Endodermal cell (in vitro differentiated cells): Measurements from ENCODE around the gene SMARCD1. TPM values are rescaled to one million over a fixed set of nuclear protein-coding genes. Genes with fewer than 3 reads are reported as not detected.

Experiments used
- DNase-seq: peaks from one replicate; pipeline ENCODE4 v3.0.0-alpha.2; 2017
- H3K27ac ChIP-seq: 2 replicates; pipeline ENCODE4 v1.5.1; 2013; ENCODE audit warnings: mild to moderate bottlenecking, low read depth, low read length, moderate library complexity
- H3K27me3 ChIP-seq: 2 replicates; pipeline ENCODE4 v1.6.1; 2013; ENCODE audit warnings: mild to moderate bottlenecking, low read length, moderate library complexity; ENCODE audit not compliant: insufficient read depth, control insufficient read depth, poor library complexity, severe bottlenecking
- H3K36me3 ChIP-seq: 2 replicates; pipeline ENCODE4 v1.7.0; 2013; ENCODE audit warnings: mild to moderate bottlenecking, low read length, moderate library complexity; ENCODE audit not compliant: control insufficient read depth, insufficient read depth
- H3K4me1 ChIP-seq: one replicate; pipeline ENCODE4 v1.7.0; 2013; ENCODE audit warnings: low read length; ENCODE audit not compliant: control insufficient read depth, insufficient read depth
- H3K4me3 ChIP-seq: 2 replicates; pipeline ENCODE4 v1.5.1; 2013; ENCODE audit warnings: mild to moderate bottlenecking, low read length, moderate library complexity
- H3K9ac ChIP-seq: 2 replicates; pipeline ENCODE4 v1.6.1; 2013; ENCODE audit warnings: mild to moderate bottlenecking, low read length, moderate library complexity; ENCODE audit not compliant: poor library complexity, severe bottlenecking; ENCODE audit errors: extremely low read depth
- H3K9me3 ChIP-seq: 2 replicates; pipeline ENCODE4 v1.6.1; 2013; ENCODE audit warnings: mild to moderate bottlenecking, low read length, moderate library complexity; ENCODE audit not compliant: control insufficient read depth
- H3K27ac Mint-ChIP-seq: 2 replicates; pipeline ENCODE4 v1.8.0; 2020; ENCODE audit warnings: mixed read lengths
- H3K27me3 Mint-ChIP-seq: 2 replicates; pipeline ENCODE4 v1.8.0; 2021; ENCODE audit warnings: mild to moderate bottlenecking, mixed read lengths; ENCODE audit not compliant: insufficient read depth
- H3K36me3 Mint-ChIP-seq: 2 replicates; pipeline ENCODE4 v1.8.0; 2020; ENCODE audit warnings: low read depth, mixed read lengths
- H3K4me1 Mint-ChIP-seq: 2 replicates; pipeline ENCODE4 v1.8.0; 2020; ENCODE audit warnings: mixed read lengths
- H3K4me3 Mint-ChIP-seq: 2 replicates; pipeline ENCODE4 v1.8.0; 2020; ENCODE audit warnings: mild to moderate bottlenecking, moderate library complexity, mixed read lengths
- H3K9me3 Mint-ChIP-seq: 2 replicates; pipeline ENCODE4 v1.8.0; 2020; ENCODE audit warnings: mild to moderate bottlenecking, mixed read lengths
- CTCF ChIP-seq: fragments of 200-600 bp; sonication (generic); conservative IDR thresholded peaks from 2 replicates; pipeline ENCODE4 v1.5.0; 2021; ENCODE audit warnings: antibody characterized with exemption, mild to moderate bottlenecking
- WGBS, 2 experiments: methylation state at CpG; one replicate each; pipeline versions ENCODE4 v1.1.5 to v1.1.7; 2013; ENCODE audit warnings: missing lambda C conversion rate in 2 of 2, mixed read lengths in 1 of 2; ENCODE audit not compliant: insufficient coverage in 1 of 2, insufficient read length in 1 of 2; 5-methylcytosine and 5-hydroxymethylcytosine counted together
- total RNA-seq, 2 donors: library from RNA; stranded (reverse); fragmentation: NEBNext Ultra II Directional in 1 of 2; extraction: Animal tissue kit (Norgen Biotek cat#: 25700) in 1 of 2; gene quantifications; 2 replicates in 1 of 2; 3 replicates in 1 of 2; pipeline ENCODE4 v1.2.1, GENCODE V29; 2021

SMARCD1 gene
- total RNA-seq, 2 donors from 2014 or later = 118 to 125 TPM

- WGBS, 2 experiments = 6 to 15% methylated on average over 7 to 17 of the region's 17 CpGs
- Histone ChIP-seq H3K27me3 (peaks cover 78% of the 10 kb centered on the region), H3K27ac (no peak overlapping the region), H3K36me3 (no peaks in the 10 kb centered on the region), H3K9ac (no peak overlapping the region), H3K4me1 (no peaks in the 10 kb centered on the region), H3K9me3 (no peaks in the 10 kb centered on the region), H3K4me3 (peak overlapping the region; percentile 85)
- TF ChIP-seq CTCF = peak; percentile 99
- Mint-ChIP-seq H3K36me3 (no peaks in the 10 kb centered on the region), H3K4me1 (peaks cover 15% of the 10 kb centered on the region), H3K27ac (no peak overlapping the region), H3K27me3 (peaks cover 92% of the 10 kb centered on the region), H3K4me3 (peak overlapping the region; percentile 69), H3K9me3 (no peaks in the 10 kb centered on the region)
- DNase-seq = peak; percentile 92
These were observed 29.1 kb upstream of the SMARCD1 start for GRCh38 chr12:50055831-50056638.

DNA sequence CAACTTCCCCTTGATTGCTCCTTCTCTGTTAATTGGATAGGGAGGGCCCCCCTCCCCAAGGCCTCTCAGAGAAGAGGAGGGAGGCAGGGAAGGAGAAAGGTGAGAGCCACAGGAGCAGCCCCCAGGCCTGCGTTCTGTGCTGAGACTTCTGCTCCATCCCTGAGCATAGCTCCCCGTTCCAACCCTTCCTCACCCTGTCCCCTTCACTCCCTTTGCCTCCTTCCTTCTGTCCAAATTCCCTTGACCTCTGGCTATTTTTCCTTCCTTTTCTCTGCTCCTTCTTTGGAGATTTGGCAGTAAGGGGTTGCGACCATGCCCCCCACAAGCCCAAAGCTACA lies 28.5 kb upstream of the SMARCD1 start:
- WGBS, 2 experiments = 18 to 20% methylated on average over 1 to 3 of the region's 3 CpGs
- Histone ChIP-seq H3K27me3 (peaks cover 78% of the 10 kb centered on the region), H3K27ac (no peak overlapping the region), H3K4me3 (peak overlapping the region; percentile 85), H3K9me3 (no peaks in the 10 kb centered on the region), H3K9ac (no peak overlapping the region), H3K36me3 (no peaks in the 10 kb centered on the region), H3K4me1 (no peaks in the 10 kb centered on the region)
- Mint-ChIP-seq H3K9me3 (no peaks in the 10 kb centered on the region), H3K4me1 (peaks cover 11% of the 10 kb centered on the region), H3K27ac (no peak overlapping the region), H3K36me3 (no peaks in the 10 kb centered on the region), H3K4me3 (peak overlapping the region; percentile 69), H3K27me3 (peaks cover 92% of the 10 kb centered on the region)
- no peak for DNase-seq
- TF ChIP-seq CTCF = no peak

DNA sequence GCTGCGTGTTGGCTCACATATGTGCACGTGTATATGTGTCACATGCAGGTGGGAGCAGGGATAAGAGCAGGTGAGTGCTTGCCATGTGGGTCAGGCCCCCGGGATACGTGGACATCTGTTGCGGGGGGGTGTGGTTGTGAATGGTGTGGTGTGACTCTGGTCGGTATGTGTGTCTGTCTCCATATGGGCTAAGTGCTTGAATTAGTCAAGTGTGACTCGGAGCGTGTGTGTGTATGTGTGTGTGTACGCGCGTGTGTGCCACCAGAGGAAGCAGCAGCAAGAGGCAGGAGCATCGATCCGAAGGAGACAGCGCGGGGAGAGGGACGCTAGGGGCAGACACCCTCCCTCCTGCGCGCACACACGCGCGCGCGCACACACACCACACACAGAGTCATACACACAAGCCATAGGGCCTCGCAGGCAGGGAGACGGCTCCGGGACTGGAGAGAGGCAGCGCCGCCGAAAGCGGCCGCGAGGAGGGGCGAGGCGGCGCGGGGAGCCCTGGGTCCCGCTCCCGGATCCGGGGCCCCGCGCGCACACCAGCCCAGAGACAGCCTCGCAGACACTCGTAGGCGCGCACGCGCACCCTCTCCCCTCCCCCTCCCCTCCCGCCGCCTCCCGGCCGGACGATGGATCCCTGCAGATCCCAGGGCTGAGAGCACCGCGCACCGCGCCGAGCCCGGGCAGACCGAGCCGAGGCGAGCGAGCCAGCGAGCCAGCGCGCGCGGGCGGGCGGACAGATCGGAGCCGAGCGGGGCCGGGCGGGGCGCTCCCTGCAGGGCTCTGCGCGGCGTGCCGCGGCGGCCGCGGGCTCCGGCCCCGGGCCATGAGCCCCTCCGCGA lies 27.9 kb upstream of the SMARCD1 start, which contains the start of gene ASIC1:
ASIC1 (plus strand) TSS at position 597 of the 842 bp plus-strand sequence. CDS start 1,171 bp downstream, outside the sequence.
- Histone ChIP-seq H3K4me3 (peak within 1 kb of the TSS; percentile 85), H3K9me3 (no peaks in the 10 kb centered on the region), H3K9ac (no peak within 1 kb of the TSS), H3K27ac (no peak within 1 kb of the TSS), H3K4me1 (no peaks in the 10 kb centered on the region), H3K36me3 (no peaks in the 10 kb centered on the region), H3K27me3 (peaks cover 78% of the 10 kb centered on the region)
- Mint-ChIP-seq H3K4me1 (peaks cover 9% of the 10 kb centered on the region), H3K27ac (peak within 1 kb of the TSS; percentile 29), H3K9me3 (no peaks in the 10 kb centered on the region), H3K27me3 (peaks cover 92% of the 10 kb centered on the region), H3K36me3 (no peaks in the 10 kb centered on the region), H3K4me3 (peak within 1 kb of the TSS; percentile 69)
- peak; percentile 94 for DNase-seq
- TF ChIP-seq CTCF = peak; percentile 41
- WGBS, 2 experiments = 1 to 5% methylated on average over 7 to 84 of the region's 88 CpGs
